ENCODE measurements around the gene PLVAP. TPM values are rescaled to one million over a fixed set of nuclear protein-coding genes. Genes with fewer than 3 reads are reported as not detected.

Gene PLVAP
- total RNA-seq, 4 donors from 2014 or later, result 21.8 to 142 (median 78.8) TPM

DNA sequence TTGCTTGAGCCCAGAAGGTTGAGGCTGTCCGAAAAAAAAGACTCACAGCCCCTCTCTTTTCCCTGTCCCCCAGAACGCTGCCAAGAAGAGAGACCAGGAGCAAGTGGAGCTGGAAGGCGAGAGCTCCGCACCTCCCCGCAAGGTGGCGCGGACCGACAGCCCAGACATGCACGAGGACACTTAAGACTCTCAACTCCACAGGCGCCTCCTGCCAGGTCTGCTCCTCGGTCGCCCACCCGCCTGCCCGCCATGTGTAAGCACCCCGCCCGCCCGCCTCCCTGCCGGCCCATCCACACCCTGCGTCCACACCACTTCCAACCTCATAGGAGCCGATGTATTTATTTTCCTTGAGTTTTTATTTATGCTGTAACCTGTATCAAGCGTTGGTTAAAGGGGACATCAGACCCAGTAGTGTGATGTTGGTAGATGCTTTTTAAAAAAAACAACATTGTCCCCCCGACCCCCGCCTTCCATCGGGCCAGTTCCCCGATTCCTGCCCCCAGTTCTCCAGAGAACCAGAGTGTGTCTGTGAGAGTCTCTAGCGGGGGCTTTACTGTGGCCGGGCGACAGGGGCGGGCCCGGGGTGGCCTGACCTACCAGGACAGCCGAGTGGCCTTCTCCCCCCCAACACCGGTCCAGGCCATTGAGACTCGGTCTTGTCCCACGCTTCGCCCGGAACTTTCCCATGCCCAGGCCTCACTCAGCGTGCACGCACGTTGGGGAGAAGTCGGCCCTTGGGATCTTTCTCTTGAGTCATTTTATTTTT, 57.5 kb downstream of the PLVAP start:
- no peaks in the 10 kb centered on the region for H3K9me3 ChIP-seq
- no peak overlapping the region for H3K4me3 ChIP-seq
- TF ChIP-seq, protein P1, sequence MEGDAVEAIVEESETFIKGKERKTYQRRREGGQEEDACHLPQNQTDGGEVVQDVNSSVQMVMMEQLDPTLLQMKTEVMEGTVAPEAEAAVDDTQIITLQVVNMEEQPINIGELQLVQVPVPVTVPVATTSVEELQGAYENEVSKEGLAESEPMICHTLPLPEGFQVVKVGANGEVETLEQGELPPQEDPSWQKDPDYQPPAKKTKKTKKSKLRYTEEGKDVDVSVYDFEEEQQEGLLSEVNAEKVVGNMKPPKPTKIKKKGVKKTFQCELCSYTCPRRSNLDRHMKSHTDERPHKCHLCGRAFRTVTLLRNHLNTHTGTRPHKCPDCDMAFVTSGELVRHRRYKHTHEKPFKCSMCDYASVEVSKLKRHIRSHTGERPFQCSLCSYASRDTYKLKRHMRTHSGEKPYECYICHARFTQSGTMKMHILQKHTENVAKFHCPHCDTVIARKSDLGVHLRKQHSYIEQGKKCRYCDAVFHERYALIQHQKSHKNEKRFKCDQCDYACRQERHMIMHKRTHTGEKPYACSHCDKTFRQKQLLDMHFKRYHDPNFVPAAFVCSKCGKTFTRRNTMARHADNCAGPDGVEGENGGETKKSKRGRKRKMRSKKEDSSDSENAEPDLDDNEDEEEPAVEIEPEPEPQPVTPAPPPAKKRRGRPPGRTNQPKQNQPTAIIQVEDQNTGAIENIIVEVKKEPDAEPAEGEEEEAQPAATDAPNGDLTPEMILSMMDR (IDR thresholded peaks at IDR 0.05), result no peak
- TF ChIP-seq POLR2A (IDR thresholded peaks at IDR 0.05), result no peak
- TF ChIP-seq EP300 (IDR thresholded peaks at IDR 0.05), result no peak
- 88 to 90% methylated on average over 40 of the region's 40 CpGs for WGBS, 2 donors
- peaks cover 0 to 23% (median 14%) of the 10 kb centered on the region in 4 donors for H3K4me1 ChIP-seq
- no peak overlapping the region for H3K27ac ChIP-seq
- H3K27me3 ChIP-seq, result no peaks in the 10 kb centered on the region
- peaks cover 0 to 83% (median 21%) of the 10 kb centered on the region in 3 donors for H3K36me3 ChIP-seq
- no peak for DNase-seq (ENCODE audit: low spot score in 2 of 2)

DNA sequence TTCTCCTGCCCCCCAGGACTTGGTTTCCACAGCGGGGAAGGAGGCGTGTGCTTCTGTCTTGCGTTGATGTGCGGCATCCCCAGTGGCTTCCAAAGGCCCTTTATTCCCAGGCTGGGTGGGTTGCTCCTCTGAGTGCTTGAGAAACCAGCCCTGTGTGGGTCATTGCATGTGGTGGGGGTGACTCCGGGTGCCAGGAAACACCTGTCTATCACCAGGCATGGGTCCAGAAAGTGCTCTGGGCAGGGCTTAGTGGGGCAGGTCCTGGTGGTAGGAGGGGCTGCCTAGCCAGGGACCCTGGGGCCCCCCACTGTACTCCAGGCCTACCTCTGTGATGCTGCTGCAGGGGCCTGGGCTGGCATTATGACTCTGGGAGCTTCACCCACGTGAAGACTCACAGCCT, 58.2 kb downstream of the PLVAP start:
- Histone ChIP-seq H3K9me3 (no peaks in the 10 kb centered on the region), H3K4me3 (no peak overlapping the region), H3K36me3 (peaks cover 0 to 84% (median 21%) of the 10 kb centered on the region in 3 donors), H3K27me3 (no peaks in the 10 kb centered on the region), H3K4me1 (peaks cover 0 to 17% (median 9%) of the 10 kb centered on the region in 4 donors), H3K27ac (no peak overlapping the region)
- no peak for DNase-seq (ENCODE audit: low spot score in 2 of 2)
- 69 to 75% methylated on average over 6 of the region's 6 CpGs for WGBS, 2 donors
- TF ChIP-seq, protein P1 (IDR thresholded peaks at IDR 0.05), result no peak
- TF ChIP-seq EP300 (IDR thresholded peaks at IDR 0.05) (no peak), POLR2A (IDR thresholded peaks at IDR 0.05) (no peak)

DNA sequence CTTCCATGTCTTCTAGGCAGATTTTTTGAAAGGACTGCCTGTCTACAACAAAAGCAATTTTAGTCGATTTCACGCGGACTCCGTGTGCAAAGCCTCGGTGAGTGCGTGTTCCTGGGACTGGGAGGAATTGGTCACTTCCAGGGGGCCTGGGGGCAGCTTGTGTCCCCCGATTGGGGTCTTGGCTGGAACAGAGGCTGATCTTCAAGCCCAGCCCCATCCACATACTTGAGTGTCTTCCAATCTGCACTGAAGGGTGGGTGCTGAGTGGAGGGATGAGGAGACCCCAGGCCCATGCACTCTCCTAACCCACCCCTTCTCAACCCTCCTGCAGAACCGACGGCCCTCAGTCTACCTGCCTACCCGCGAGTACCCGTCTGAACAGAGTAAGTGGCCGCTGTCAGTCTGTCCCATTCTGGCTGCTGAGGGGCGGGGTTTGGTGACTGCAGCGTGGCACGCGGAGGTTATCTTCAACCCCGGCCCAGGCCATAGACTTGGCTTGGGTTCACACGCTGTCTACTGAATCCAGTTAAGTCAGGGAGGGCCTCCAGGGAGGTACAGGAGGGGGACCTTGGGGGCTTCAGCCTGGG, 63.0 kb downstream of the PLVAP start:
- TF ChIP-seq EP300 (IDR thresholded peaks at IDR 0.05) (no peak), POLR2A (IDR thresholded peaks at IDR 0.05) (no peak)
- TF ChIP-seq, protein P1 (IDR thresholded peaks at IDR 0.05), result no peak
- Histone ChIP-seq H3K36me3 (peaks cover 0 to 68% (median 9%) of the 10 kb centered on the region in 3 donors), H3K4me1 (peaks cover 0 to 30% (median 11%) of the 10 kb centered on the region in 4 donors), H3K9me3 (no peaks in the 10 kb centered on the region), H3K27ac (no peak overlapping the region), H3K27me3 (no peaks in the 10 kb centered on the region), H3K4me3 (no peak overlapping the region)
- DNase-seq (ENCODE audit: low spot score in 2 of 2), result no peak
- 89 to 94% methylated on average over 14 to 18 of the region's 19 CpGs for WGBS, 2 donors

DNA sequence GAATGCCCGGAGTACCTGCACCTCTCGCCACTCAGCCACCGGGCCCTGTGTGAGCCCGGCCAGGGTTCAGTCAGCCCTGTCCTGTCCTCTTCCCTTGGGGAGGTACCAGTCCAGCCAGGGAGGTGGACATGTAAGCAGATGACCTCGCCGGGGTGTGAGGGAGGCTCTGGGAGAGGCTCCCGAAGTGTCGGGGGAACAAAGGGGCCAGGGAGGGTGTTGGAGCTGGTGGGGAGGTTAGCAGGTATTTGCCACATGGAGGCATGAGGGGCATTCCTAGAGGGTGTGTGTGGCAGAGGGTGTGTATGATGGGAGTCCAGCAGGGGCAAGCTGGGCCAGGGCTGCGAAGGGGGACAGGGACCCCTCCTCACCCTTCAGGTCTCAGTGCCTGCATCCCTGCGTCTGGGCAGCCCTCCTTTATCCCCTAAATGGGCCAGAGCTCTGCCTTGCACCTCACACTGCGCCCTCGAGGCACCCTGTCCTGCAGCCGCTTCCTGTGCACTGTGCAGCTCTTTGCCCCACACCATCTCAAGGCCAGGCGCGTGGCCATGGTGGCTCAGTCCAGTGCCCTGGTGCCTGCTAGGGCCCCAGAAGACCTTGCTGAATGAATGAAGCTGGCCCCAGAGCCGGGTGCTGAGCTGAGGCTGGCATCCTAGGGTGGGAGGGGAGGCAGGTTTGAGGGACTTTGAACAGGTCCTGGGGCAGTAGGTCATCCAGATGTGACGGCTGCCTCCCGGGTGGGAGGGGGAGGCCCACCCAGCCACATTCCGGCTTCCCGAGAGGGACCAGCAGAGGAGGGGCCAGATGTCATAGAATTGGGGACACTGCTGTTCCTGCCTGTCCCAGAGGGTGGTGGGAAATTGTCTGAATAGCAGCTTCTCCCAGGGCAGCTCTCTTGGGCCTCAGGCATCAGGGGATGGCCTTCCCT, 64.7 kb downstream of the PLVAP start:
- H3K27me3 ChIP-seq, result no peaks in the 10 kb centered on the region
- H3K4me1 ChIP-seq, result peaks cover 0 to 38% (median 11%) of the 10 kb centered on the region in 4 donors
- H3K9me3 ChIP-seq, result no peaks in the 10 kb centered on the region
- 75 to 82% methylated on average over 15 of the region's 20 CpGs for WGBS, 2 donors
- peaks cover 0 to 52% (median 9%) of the 10 kb centered on the region in 3 donors for H3K36me3 ChIP-seq
- DNase-seq (ENCODE audit: low spot score in 2 of 2), result no peak
- no peak for TF ChIP-seq POLR2A (IDR thresholded peaks at IDR 0.05)
- TF ChIP-seq, protein P1 (IDR thresholded peaks at IDR 0.05), result no peak
- H3K4me3 ChIP-seq, result no peak overlapping the region
- H3K27ac ChIP-seq, result no peak overlapping the region
